Astrocyte of the spinal cord (primary cell): Measurements from ENCODE around the gene OPRL1.

ENCODE experiments used
- DNase-seq: peaks from one replicate; pipeline ENCODE4 v3.0.0; 2011; ENCODE audit warnings: low read depth, low spot score
- H3K4me3 ChIP-seq: 2 replicates; pipeline ENCODE4 v1.5.1; 2011; ENCODE audit warnings: low read depth, mild to moderate bottlenecking, low read length, moderate library complexity
- in situ Hi-C: cut with HindIII; loops from 2 replicates; pipeline ENCODE4 v1.10.0; 2017; ENCODE audit warnings: low sequenced_read_pairs
- TF ChIP-seq, protein P1 (sequence below): IDR thresholded peaks from 2 replicates; pipeline ENCODE4 v1.5.1; 2012; ENCODE audit warnings: low read depth, mild to moderate bottlenecking, low read length, inconsistent platforms

Gene OPRL1

DNA sequence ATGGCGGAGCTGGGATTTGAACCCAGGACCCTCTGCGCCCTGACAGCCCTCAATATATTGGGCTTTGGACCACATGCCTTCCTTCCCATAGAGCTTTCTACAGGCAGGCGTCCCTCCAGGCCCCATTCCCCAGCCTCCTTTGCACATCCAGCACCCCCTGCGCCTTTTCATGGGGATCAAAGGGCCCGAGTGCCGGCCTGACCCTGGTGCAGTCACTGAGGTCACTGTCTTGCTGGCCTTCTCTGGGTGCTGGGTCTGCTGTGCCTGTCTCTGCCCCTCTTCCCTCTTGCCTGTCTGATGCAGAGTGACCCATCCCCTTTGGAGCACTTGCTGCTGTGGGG, 1.7 kb downstream of the OPRL1 start:
- in situ Hi-C loops, result no loop called here
- TF ChIP-seq, protein P1, sequence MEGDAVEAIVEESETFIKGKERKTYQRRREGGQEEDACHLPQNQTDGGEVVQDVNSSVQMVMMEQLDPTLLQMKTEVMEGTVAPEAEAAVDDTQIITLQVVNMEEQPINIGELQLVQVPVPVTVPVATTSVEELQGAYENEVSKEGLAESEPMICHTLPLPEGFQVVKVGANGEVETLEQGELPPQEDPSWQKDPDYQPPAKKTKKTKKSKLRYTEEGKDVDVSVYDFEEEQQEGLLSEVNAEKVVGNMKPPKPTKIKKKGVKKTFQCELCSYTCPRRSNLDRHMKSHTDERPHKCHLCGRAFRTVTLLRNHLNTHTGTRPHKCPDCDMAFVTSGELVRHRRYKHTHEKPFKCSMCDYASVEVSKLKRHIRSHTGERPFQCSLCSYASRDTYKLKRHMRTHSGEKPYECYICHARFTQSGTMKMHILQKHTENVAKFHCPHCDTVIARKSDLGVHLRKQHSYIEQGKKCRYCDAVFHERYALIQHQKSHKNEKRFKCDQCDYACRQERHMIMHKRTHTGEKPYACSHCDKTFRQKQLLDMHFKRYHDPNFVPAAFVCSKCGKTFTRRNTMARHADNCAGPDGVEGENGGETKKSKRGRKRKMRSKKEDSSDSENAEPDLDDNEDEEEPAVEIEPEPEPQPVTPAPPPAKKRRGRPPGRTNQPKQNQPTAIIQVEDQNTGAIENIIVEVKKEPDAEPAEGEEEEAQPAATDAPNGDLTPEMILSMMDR, result no peak
- no peak for DNase-seq
- H3K4me3 ChIP-seq, result no peak overlapping the region

DNA sequence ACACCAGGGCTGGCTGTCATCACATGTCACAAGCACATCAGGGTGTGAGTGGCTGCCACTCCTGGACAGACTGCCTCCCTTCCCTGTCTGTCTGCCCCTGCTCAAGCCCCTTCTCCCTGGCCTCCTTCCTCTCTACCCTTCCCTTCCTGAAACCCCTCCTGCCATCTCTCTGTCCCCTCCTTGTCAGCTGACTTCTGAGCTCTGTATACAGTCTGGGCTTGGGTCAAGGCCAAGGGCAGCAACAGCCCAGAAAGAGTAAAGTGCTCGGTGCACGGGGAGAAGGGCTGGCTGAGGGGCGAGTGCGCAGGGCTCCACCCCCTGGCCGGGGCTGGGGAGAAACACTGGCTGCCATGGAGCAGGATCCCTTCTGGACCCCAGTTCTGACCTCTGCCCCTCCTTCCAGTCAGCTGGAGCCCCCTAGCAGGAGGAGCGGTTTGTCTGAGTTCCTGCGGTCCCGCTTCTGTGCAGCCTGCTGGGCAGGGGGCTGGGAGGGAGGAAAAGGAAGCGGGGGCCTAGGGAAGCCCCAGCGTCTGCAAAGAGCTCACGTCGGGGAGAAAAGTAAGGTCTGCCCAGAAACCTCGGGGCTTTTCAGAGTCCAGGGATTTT, 2.3 kb downstream of the OPRL1 start:
- no peak overlapping the region for H3K4me3 ChIP-seq
- no peak for DNase-seq
- in situ Hi-C loops, result no loop called here
- TF ChIP-seq, protein P1, result no peak

DNA sequence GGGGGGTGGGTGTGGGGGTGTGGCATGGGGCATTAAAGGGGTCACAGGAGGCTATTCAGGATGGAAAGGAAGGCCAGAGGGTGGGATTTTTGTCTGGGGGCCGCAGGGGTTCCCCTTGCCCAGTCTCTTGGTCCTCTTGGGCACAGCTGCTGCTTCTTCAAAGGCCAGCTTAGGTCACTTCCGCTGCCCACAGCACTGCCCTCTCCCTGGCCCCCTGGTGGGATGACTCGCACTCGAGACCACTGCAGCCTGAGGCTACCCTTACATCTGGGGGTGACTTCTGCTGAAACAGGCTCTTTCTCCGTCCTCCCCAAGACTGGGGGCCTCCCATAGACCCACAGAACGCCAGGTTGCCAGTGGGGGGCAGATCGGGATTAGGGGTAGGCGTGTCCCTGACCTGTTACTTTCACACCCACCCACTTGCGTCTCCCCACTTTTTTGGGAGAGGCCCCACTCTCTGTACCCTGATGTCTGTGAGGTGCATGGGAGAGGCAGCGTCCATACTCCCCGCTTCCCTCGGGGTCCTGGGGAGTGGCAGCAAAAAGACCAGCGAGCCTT, 3.0 kb downstream of the OPRL1 start:
- H3K4me3 ChIP-seq, result peak overlapping the region; percentile 26
- no peak for DNase-seq
- in situ Hi-C loops, result no loop called here
- TF ChIP-seq, protein P1, result no peak

DNA sequence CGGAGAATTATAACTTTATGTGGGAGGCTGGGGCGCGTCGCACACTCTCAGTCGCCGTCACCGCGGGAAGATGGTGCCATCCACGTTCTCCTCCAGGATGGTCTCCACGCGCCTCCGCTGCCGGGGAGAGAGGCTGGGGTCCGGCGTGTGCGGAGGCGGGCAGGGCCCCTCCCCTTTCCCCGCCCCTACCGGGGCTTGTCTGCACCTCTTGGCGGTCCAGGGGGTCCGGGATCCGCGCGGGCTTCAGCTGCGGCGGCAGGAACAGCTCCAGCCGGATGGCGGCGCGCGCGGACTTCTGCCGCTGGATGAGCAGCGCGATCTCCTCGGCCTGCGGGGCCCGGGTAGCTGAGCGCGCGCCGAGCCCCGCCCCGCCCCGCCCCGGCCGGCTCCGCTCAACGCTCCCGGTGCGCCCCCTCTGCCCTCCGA, 3.5 kb downstream of the OPRL1 start:
- DNase-seq, result peak; percentile 57
- in situ Hi-C loops, result no loop called here
- peak overlapping the region; percentile 26 for H3K4me3 ChIP-seq
- TF ChIP-seq, protein P1, result peak; percentile 70

DNA sequence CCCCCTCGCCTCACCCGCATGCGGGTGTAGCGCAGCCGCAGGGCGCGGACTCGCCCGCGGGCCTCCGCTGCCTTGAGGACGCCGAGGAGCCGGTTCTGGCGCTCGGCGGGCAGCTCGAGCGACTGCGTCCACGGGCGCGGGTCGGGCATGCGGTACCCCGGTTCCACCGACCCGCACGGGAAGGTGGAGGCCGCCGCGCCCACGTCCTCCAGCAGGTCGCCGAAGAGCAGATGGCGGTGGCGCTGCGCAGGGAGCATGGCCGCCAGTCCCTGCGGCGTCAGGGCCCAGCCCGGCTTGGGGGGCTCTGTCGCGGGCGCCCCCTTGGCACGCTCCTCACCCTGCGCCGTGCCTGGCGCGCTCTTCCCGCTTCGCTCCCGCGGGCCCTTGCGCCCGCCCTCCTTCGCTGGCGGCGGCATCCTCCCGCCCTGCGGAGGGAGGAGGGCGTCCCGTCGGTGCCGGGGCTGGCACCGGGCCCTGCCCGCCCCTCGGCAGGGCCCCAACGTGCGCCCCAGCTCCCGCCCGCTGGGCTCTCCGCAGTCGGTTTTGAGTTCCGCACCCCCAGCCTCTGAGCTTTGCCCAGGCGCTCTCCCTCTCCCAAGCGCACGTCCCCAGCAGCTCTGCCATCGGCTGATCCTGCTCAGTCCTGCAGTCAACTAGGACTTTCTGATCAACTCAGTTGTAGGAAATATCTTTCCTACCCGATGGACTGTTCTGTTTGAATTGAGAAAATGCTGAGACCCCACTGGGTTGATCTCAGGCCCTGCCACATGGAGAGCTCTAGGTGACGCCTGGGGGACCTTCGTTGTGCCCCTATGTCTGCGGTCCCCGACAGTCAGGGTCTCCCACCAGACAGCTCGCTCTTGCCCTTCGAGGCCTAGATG, 4.2 kb downstream of the OPRL1 start, which contains the start of gene LKAAEAR1:
Gene LKAAEAR1 (minus strand): TSS at position 595 of the 881 bp plus-strand sequence. CDS start 179 bp downstream, at position 416.
- in situ Hi-C loops, result no loop called here
- TF ChIP-seq, protein P1, result no peak
- peak within 1 kb of the TSS; percentile 26 for H3K4me3 ChIP-seq
- DNase-seq, result no peak

DNA sequence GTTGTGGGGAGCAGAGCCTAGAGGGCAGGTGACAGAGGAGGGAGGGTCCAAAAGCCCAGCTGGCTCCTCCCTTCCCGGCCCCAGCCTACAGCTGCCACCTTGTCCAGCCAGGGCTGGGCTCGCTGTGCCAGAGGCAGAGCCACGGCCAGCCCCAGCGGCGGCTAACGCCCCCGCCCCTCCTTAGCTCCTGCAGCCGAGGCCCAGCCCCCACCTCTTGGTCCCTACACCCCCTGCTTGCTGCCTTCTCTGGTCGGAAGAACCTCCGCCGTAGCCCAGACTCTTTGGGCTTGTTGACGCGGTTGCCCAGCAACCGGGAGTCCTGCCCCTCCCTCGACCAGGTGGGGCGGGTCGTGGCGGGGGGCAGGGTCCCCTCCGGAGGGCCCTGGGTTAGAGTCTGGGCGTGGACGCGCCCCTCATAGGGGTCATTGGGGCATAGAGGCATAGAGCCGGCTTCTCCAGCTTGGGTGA, 4.8 kb downstream of the OPRL1 start:
- no peak overlapping the region for H3K4me3 ChIP-seq
- DNase-seq, result no peak
- TF ChIP-seq, protein P1, result no peak
- in situ Hi-C loops, result no loop called here
